Immature natural killer cell (primary cell): ENCODE results near the gene MAIP1. TPM values are rescaled to one million over a fixed set of nuclear protein-coding genes. Genes with fewer than 3 reads are reported as not detected.
A peak's percentile ranks its signal among the peaks of the same experiment; 100 is the strongest.

Source experiments
- DNase-seq, 3 donors: peaks; one replicate each; pipeline ENCODE4 v3.0.0; 2022; ENCODE audit warnings: mixed read lengths in 1 of 3
- H3K27ac Mint-ChIP-seq, 6 donors: one replicate each; pipeline ENCODE4 v1.8.0; 2020; ENCODE audit warnings: mixed read lengths in 6 of 6, mild to moderate bottlenecking in 5 of 6, inconsistent platforms in 4 of 6, moderate library complexity in 3 of 6
- H3K27me3 Mint-ChIP-seq, 3 donors: one replicate each; pipeline ENCODE4 v1.8.0; 2020 to 2021; ENCODE audit warnings: low read depth in 3 of 3, mild to moderate bottlenecking in 3 of 3, mixed read lengths in 3 of 3, moderate library complexity in 3 of 3, inconsistent platforms in 1 of 3
- H3K36me3 Mint-ChIP-seq, 3 donors: one replicate each; pipeline ENCODE4 v1.8.0; 2020; ENCODE audit warnings: mixed read lengths in 3 of 3, inconsistent platforms in 2 of 3, mild to moderate bottlenecking in 2 of 3
- H3K4me1 Mint-ChIP-seq, 2 donors: one replicate each; pipeline ENCODE4 v1.8.0; 2020; ENCODE audit warnings: inconsistent platforms in 2 of 2, mild to moderate bottlenecking in 2 of 2, mixed read lengths in 2 of 2, moderate library complexity in 1 of 2
- H3K4me3 Mint-ChIP-seq, 5 donors: one replicate each; pipeline ENCODE4 v1.8.0; 2020; ENCODE audit warnings: mild to moderate bottlenecking in 5 of 5, mixed read lengths in 5 of 5, inconsistent platforms in 3 of 5, moderate library complexity in 3 of 5
- H3K9me3 Mint-ChIP-seq, 6 donors: one replicate each; pipeline ENCODE4 v1.8.0; 2020; ENCODE audit warnings: mild to moderate bottlenecking in 6 of 6, mixed read lengths in 6 of 6, inconsistent platforms in 4 of 6, moderate library complexity in 3 of 6
- polyA plus RNA-seq, 3 donors: library from polyadenylated mRNA; unstranded; fragments of 300-500 nt; fragmentation: Illumina TruSeq; gene quantifications; one replicate each; pipeline ENCODE4 v1.2.3, GENCODE V29; 2021

Gene MAIP1
- polyA plus RNA-seq, 3 donors from 2014 or later: 9.1 to 20.5 (median 12.6) TPM

DNA sequence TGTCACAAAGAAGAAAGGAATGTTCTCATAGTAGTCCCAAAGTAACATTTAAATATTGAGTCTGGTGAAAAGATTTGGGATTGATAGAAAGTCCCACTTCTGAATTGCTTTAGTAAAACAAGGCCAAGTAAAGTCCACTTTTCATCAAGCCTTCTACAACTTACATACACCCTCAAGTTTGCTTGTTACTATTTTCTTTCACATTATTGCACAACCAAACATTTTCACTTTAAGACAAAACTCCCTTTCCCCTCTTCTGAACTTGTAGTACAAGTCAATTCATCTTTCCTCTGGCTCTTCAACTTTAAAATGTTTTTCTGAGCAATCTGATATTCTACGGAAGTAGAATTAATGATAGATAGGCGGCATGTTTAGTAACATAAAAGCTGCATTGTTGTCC is 11.0 kb downstream of the MAIP1 start:
- no peaks in the 10 kb centered on the region for H3K27me3 Mint-ChIP-seq
- H3K4me3 Mint-ChIP-seq: no peak overlapping the region
- peaks cover 16 to 36% (median 19%) of the 10 kb centered on the region in 3 donors for H3K36me3 Mint-ChIP-seq
- no peak for DNase-seq
- no peak overlapping the region for H3K27ac Mint-ChIP-seq
- H3K9me3 Mint-ChIP-seq: no peaks in the 10 kb centered on the region
- H3K4me1 Mint-ChIP-seq: no peaks in the 10 kb centered on the region

GRCh38 chr2:199966976-199967375 is 11.6 kb downstream of the MAIP1 start:
- no peak for DNase-seq
- H3K4me3 Mint-ChIP-seq: no peak overlapping the region
- H3K36me3 Mint-ChIP-seq: peaks cover 15 to 32% (median 16%) of the 10 kb centered on the region in 3 donors
- no peak overlapping the region for H3K27ac Mint-ChIP-seq
- H3K9me3 Mint-ChIP-seq: no peaks in the 10 kb centered on the region
- no peaks in the 10 kb centered on the region for H3K4me1 Mint-ChIP-seq
- no peaks in the 10 kb centered on the region for H3K27me3 Mint-ChIP-seq

DNA sequence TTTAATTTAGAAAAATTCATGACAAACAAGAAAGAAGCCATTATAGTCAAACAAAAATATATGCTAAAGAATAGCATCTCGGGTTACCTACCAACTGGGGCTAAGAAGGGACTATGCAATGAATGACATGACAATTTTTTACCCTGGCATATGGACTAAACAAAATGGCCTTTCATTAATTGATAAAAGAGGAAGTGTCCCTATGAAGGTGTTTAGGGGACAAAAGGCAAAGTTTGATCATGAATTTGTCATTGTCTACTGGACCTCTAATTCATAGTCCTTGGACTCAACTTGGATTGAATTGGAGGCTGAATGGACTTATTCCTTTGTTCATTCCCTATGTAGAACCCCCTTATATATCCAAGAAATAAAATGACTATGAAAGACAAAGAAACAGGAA is 12.7 kb downstream of the MAIP1 start:
- H3K27me3 Mint-ChIP-seq: no peaks in the 10 kb centered on the region
- no peaks in the 10 kb centered on the region for H3K9me3 Mint-ChIP-seq
- no peak overlapping the region for H3K4me3 Mint-ChIP-seq
- no peaks in the 10 kb centered on the region for H3K4me1 Mint-ChIP-seq
- DNase-seq: no peak
- H3K27ac Mint-ChIP-seq: no peak overlapping the region
- H3K36me3 Mint-ChIP-seq: peaks cover 12 to 29% (median 15%) of the 10 kb centered on the region in 3 donors

- H3K27ac Mint-ChIP-seq: no peak overlapping the region
Measured at GRCh38 chr2:199972088-199972626, 16.8 kb downstream of the MAIP1 start.

DNA sequence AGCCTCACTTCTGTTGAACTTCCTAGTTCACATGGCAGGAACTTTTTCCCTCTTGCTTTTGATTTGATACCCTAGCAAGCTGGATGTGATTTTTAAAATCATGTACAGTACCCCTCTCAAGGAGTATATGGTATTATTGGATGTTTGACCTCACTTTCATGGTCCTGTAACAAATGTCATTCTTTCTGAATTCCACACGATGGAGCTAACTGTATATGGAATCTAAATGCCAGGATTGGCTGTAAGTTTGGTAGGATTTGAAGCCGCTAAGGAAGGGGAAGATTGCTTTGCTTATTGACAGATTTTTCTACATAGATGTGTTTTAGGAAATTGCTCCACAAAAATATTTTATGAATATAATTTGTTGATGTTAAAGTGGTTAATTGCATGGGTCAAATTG is 18.3 kb downstream of the MAIP1 start:
- H3K4me3 Mint-ChIP-seq: no peak overlapping the region
- DNase-seq: no peak
- H3K4me1 Mint-ChIP-seq: no peaks in the 10 kb centered on the region

More at GRCh38 chr2:199972088-199972626, 16.8 kb downstream of the MAIP1 start:
- Mint-ChIP-seq H3K36me3 (peaks cover 10 to 21% (median 18%) of the 10 kb centered on the region in 3 donors), H3K27me3 (peaks cover 0 to 2% (median 0%) of the 10 kb centered on the region in 3 donors), H3K9me3 (no peaks in the 10 kb centered on the region), H3K4me3 (no peak overlapping the region), H3K4me1 (no peaks in the 10 kb centered on the region)
- DNase-seq: no peak

GRCh38 chr2:199975273-199975895 is 20.0 kb downstream of the MAIP1 start:
- Mint-ChIP-seq H3K36me3 (peaks cover 10 to 15% (median 10%) of the 10 kb centered on the region in 3 donors), H3K27me3 (peaks cover 0 to 2% (median 1%) of the 10 kb centered on the region in 3 donors), H3K27ac (no peak overlapping the region), H3K4me1 (no peaks in the 10 kb centered on the region), H3K4me3 (no peak overlapping the region), H3K9me3 (no peaks in the 10 kb centered on the region)
- DNase-seq: no peak

More for the DNA sequence above, 18.3 kb downstream of the MAIP1 start:
- H3K27me3 Mint-ChIP-seq: peaks cover 0 to 2% (median 0%) of the 10 kb centered on the region in 3 donors
- no peak overlapping the region for H3K27ac Mint-ChIP-seq
- no peaks in the 10 kb centered on the region for H3K9me3 Mint-ChIP-seq
- peaks cover 10 to 15% (median 10%) of the 10 kb centered on the region in 3 donors for H3K36me3 Mint-ChIP-seq

DNA sequence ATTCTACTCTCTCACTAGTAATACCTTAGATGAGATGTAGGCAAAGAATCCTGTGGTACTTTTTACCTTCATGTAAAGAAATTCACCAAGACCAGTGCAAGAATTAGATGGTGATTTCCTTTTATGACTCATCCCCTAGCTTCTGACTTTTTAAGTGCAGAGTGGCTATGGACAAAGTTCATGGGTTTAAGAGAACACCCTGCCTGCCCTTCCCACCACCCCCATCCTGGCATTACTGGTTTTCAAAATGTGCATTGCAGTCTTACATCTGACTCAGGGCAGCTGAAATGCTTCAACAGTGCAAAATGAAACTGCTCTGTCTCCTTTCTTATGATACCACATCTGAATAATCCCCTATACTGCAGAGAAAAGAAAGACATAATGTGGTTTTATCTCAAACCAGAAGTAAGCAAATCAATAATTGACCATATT is 22.6 kb downstream of the MAIP1 start:
- no peak overlapping the region for H3K27ac Mint-ChIP-seq
- no peak for DNase-seq
- peaks cover 7 to 15% (median 10%) of the 10 kb centered on the region in 3 donors for H3K36me3 Mint-ChIP-seq
- no peaks in the 10 kb centered on the region for H3K4me1 Mint-ChIP-seq
- peaks cover 0 to 2% (median 1%) of the 10 kb centered on the region in 3 donors for H3K27me3 Mint-ChIP-seq
- H3K4me3 Mint-ChIP-seq: no peak overlapping the region
- H3K9me3 Mint-ChIP-seq: no peaks in the 10 kb centered on the region

DNA sequence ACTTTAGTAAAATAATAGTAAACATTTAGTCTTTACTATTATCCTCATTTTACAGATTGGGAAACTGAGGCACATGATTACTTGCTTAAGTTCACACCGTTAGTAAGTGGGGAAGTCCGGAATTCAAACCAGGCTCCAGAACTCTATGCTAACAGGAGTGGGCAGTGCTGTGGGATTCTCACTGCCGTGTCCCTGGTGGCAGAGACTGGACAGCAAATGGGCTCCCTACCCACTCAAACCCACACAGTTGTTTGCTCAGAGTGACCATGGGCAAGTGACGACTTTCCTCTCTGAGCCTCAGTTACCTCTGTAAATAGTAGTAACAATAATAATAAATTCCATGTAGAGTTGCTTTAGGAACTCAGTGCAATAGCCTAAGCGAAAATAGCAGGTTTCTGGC is 24.0 kb downstream of the MAIP1 start:
- no peaks in the 10 kb centered on the region for H3K4me1 Mint-ChIP-seq
- H3K36me3 Mint-ChIP-seq: peaks cover 6 to 13% (median 7%) of the 10 kb centered on the region in 3 donors
- no peak overlapping the region for H3K27ac Mint-ChIP-seq
- no peak for DNase-seq
- no peak overlapping the region for H3K4me3 Mint-ChIP-seq
- H3K9me3 Mint-ChIP-seq: no peaks in the 10 kb centered on the region
- peaks cover 0 to 2% (median 1%) of the 10 kb centered on the region in 3 donors for H3K27me3 Mint-ChIP-seq

- Mint-ChIP-seq H3K9me3 (no peaks in the 10 kb centered on the region), H3K36me3 (peaks cover 6 to 9% (median 7%) of the 10 kb centered on the region in 3 donors), H3K4me1 (no peaks in the 10 kb centered on the region), H3K4me3 (peak overlapping the region in 1 of 5 donors; percentile 50), H3K27ac (no peak overlapping the region), H3K27me3 (peaks cover 0 to 2% (median 1%) of the 10 kb centered on the region in 3 donors)
- peak; percentile 44 to 63 (median 53) for DNase-seq
Measured at GRCh38 chr2:199979832-199980628, 24.6 kb downstream of the MAIP1 start.

DNA sequence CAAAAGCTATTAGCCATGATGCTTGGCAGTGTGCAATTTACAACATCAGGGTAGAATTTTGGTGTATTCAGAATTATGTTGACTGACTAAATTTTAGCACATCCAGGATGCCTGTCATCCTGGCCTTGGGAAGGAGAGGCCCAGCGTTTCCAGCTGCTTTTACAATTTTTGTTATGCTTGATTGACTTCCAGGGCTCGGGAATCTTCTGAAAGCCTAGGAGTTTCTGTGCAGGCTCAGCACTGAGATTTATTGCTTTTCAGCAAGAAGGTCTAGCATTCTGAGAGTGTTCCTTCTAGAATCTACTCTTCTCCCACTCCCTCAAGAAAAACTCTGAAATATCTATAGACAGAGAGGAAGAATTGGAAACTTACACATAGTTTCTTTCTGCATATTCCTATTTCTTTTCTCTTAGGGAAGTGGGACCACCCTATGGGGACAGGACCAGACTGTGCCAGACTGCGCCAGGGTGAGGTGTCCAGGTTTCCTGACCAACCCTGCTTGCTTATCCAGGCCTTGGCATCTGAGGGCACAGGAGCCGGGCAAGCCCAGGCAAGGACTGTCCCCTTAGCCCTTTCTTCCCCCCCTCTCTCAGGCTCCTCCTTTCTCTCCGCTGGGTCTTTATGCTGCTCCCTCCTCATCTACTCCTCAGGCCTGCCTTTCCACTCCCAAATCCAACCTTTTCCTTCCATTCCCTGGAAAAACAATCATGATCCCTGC is 26.9 kb downstream of the MAIP1 start:
- no peaks in the 10 kb centered on the region for H3K9me3 Mint-ChIP-seq
- H3K27ac Mint-ChIP-seq: no peak overlapping the region
- peaks cover 0 to 1% (median 0%) of the 10 kb centered on the region in 3 donors for H3K27me3 Mint-ChIP-seq
- H3K36me3 Mint-ChIP-seq: no peaks in the 10 kb centered on the region
- no peak for DNase-seq
- H3K4me3 Mint-ChIP-seq: no peak overlapping the region
- H3K4me1 Mint-ChIP-seq: peaks cover 0 to 9% of the 10 kb centered on the region in 2 donors

DNA sequence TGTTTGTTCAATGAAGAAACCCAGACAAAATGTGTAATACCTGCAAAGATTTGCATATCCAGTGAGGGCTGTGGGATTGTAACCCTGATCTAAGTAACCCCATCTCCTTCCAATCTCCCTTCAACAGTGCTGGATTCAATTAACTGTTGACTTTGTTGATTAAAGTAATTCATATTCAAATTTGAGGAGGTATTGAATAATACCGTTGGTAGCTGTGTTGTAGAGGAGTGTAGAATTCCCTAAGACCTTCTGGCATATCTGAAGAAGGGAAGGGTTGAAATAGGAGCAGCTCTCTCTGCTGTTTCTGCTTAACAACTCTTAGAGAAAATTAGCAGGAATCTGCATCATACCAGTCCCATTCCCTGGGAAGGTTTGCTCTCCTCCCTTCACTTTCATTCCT is 28.2 kb downstream of the MAIP1 start:
- H3K36me3 Mint-ChIP-seq: no peaks in the 10 kb centered on the region
- H3K27ac Mint-ChIP-seq: no peak overlapping the region
- no peaks in the 10 kb centered on the region for H3K9me3 Mint-ChIP-seq
- DNase-seq: no peak
- H3K27me3 Mint-ChIP-seq: peaks cover 0 to 1% (median 0%) of the 10 kb centered on the region in 3 donors
- no peak overlapping the region for H3K4me3 Mint-ChIP-seq
- H3K4me1 Mint-ChIP-seq: peaks cover 0 to 9% of the 10 kb centered on the region in 2 donors

- Mint-ChIP-seq H3K27me3 (peaks cover 0 to 1% (median 0%) of the 10 kb centered on the region in 3 donors), H3K27ac (no peak overlapping the region), H3K36me3 (no peaks in the 10 kb centered on the region), H3K4me1 (peaks cover 0 to 9% of the 10 kb centered on the region in 2 donors), H3K9me3 (no peaks in the 10 kb centered on the region), H3K4me3 (no peak overlapping the region)
- DNase-seq: no peak
Measured at GRCh38 chr2:199984159-199984558, 28.8 kb downstream of the MAIP1 start.

DNA sequence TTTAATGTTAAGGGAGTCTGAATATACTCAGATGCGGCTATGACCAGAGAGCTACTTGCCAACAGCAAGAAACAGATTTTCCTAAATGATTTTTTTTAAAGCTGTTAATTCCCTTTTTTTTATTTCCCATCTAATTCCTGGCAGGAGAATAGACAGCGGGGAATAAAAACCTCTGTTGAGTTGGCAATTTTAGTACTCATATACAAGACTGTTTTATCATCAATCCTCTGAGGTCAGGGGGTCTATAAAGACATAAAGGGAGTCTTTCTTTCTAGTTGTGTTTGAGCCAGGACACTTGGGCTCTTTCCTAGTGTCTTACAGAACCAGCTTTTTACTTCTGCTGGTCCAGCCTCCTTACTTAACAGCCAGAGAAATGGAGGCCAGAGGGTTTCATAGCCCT is 29.4 kb downstream of the MAIP1 start:
- no peak overlapping the region for H3K4me3 Mint-ChIP-seq
- H3K9me3 Mint-ChIP-seq: no peaks in the 10 kb centered on the region
- H3K27me3 Mint-ChIP-seq: peaks cover 0 to under 1% (median 0%) of the 10 kb centered on the region in 3 donors
- H3K36me3 Mint-ChIP-seq: no peaks in the 10 kb centered on the region
- no peak overlapping the region for H3K27ac Mint-ChIP-seq
- no peak for DNase-seq
- peaks cover 0 to 9% of the 10 kb centered on the region in 2 donors for H3K4me1 Mint-ChIP-seq
